NCI-H1436 (cell line): ENCODE results near the gene SLC1A1.
"Not testable (repeated sequence)": the region's sequence is repeated elsewhere in the genome, so short reads cannot be mapped to it uniquely, and the experiment has no call there.

ENCODE experiments used
- DNase-seq: peaks from one replicate; lab custom pipeline; 2025; lab: John Stamatoyannopoulos, UW

SLC1A1 gene

DNA sequence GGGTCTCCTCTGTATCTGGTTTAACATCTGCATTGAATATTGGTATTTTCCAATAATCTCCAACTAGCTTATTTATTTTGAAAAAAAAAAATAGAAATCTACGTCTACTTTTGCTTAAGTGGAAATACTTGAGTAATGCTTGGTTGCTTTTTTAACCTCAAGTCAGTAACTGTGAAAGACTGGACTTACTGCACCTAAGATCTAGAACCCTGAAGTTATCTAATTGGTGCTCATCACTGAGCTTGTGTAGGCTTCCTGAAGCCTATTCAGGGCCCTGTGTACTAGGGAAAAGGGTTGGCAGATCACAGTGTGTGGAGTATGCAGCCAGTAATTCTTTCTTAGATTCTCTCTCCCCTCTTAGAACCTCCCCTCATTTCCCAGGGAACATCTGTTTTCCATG is 16.2 kb downstream of the SLC1A1 start:
- no peak for DNase-seq

DNA sequence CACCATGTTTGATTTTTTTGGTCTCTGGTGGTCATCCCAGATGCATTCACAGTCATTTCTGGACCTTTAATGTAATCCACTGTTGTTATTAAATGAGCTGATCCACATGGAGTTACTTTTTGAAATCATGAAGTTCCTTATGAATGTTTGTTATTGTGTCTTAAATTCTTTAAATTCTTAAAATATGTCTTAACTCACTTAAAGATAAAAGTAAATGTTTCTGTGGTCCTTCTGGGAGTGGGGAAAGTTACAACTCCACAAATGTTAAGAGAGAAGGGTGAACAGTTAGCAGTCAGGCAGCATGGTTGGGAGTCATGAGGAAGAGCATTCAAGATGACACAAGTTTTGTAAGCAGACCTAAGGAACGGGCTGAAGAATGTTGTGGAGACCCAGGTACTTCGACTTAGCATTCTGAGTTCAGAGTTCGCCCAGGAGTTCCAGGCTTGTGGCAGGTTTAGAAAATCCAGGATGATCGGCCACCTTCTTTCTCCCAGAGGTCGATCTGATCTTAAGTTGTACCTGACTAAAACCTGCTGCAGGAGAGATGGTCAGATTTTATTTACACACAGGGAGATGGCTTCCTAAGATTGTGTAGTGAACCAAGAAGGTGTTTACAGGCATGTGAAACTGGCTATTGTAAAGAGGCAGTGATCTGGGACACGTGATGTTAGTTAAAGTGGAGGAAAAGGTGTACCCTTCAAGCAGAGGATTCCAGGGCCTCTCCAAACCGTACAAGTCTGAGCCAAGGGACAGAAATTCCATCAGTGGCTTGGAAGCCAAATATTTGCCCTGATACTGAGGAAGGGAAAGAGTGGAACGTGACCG is 17.2 kb downstream of the SLC1A1 start:
- no peak for DNase-seq

DNA sequence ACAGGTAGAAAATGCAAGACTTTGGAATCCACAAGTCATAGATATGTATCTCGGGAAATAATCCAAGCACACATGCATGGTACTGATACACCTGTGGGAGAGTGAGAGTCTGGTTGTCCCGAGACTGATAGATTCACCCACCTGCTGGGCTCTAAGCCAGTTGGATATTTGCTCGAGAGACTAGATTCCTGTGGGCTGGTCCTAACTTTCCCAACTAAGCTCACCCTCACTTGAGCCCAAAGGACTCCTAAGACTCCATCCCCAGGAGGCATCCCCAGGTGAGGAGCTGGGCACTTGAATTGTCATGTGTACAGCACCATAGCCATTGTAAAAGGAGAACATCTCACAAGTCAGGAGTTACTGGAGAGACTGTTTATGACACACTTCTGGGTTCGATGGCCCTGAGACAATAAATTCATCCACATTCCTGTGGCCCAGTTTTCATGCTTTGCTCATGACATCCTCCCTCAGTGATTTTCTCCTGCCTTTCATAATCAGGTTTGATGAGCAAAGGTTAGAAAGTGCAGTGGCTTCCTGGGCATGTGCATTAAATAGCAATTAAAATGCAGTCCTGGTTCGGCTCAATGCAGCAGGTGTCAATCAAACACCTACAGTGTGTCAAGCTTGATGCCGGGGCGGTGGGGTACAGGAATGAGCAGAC is 18.1 kb downstream of the SLC1A1 start:
- no peak for DNase-seq

DNA sequence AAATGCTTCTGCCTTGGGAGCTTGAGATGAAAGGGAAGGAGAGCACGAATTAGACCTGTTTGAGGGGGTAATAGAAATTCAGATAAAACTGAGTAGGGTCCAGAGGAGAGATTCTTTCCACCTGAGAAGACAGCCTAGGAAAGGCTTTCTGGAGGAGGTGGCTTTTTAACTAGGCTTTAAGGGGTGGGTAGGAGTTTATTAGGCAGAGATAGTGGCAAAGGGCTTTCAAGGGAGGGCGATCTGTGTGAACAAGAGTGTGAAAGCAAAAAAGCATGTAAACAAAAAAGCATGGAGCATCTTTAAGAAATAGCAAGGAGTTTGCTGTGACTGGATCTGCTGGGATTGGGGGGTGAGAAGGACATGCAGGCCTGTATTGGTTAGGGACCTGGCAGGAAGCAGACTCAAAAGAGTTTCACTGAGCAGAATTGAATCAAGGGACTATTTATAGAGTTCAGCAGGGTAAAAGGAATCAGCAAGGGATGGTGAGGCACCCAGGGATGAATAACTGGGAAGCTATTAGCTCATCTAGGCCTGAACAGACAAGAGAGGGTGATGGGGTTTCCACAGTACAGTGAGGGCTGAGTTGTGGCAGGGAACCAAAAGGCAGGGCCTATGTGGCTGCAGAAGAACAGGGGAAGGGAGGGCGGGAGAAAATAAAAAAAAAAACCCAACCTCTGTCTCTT is 18.8 kb downstream of the SLC1A1 start:
- DNase-seq: no peak

DNA sequence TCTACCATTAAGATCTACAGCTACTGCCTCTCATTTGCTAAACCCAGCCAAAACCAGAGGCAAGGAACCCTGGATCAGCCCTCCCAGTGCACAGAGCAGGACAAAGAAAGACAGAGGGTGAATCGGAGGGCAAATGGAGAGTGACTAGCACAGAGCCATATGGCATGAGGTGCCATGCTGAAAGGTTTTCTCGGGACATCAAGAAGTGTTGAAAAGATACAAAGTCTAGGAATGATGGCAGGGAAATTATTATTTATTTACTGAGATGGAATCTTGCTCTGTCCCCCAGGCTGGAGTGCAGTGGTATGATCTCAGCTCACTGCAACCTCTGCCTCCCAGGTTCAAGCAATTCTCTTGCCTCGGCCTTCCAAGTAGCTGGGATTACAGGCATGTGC is 19.3 kb downstream of the SLC1A1 start:
- DNase-seq: no peak

DNA sequence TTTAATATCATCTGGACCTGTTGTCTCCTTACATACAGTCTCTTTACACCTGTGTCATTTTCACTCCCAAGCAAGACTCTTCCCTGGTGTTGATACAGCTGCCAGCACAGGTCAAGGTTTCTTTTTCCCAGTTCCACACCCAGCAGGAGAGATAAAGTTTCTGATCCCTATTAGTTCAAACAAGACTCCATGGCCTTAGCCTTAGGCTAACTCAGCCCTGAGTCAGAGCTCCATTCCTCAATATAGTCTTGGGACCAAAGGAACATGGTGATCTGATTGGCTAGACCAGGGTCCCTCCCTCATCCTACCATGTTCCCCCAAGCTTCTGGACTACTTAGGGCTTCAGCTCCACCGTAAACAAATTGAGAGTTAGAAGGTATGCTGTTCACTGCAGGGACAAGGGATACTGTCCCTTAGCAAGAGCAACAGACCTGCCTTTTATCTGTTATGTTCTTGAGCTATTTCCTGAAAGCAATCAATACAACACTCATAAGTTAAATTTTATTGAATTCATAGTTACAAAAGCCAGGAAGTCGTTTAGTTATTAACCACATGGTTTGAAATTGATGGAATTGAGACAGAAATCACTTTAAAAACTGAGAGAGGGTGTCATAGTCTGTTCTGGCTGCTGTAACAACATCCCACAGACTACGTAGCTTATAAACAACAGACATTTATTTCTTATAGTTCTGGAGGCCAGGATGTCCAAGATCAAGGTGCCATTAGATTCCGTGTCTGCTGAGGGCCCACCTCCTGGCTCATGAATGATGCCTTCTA is 20.5 kb downstream of the SLC1A1 start:
- DNase-seq: no peak

DNA sequence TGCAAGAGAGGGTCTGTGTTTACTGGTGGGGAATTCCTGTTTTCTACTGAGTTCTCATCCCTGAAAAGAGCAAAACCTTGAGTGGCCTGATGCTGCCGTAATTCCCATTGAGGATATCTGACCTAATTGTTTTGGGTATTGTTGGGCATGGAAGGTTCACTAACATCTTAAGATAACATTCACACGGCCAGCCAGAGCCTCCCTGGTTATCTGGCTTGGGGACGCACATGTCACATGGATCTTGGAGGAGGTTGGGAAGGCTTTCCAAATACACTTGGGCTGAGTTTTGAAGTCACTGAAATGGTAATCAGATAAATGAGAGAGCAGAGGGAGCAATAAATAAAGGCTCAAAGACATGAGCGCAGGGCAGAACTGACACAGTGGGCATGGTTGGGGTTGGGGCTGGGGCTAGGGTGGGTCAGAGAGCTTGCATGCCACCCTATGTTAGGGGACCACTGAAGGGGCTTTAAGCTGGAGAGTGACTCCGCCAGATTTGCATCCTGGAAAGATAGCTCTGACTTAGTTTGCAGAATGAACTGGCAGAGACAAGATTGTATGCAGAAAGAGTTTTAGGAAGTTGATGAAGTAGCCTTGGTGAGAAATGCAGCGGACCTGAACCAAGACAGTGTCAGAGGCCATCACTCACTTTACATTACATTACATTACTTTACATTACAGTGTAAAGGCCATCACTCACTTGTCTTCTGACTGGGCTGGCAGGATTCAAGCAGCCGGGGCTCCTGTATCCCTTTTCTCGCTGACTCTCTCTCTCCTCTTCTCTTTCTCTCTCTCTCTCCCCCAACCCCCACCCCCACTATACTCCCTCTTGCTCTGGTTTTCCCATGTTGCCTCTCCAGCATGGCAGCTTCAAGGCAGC is 24.2 kb downstream of the SLC1A1 start:
- DNase-seq: no peak

DNA sequence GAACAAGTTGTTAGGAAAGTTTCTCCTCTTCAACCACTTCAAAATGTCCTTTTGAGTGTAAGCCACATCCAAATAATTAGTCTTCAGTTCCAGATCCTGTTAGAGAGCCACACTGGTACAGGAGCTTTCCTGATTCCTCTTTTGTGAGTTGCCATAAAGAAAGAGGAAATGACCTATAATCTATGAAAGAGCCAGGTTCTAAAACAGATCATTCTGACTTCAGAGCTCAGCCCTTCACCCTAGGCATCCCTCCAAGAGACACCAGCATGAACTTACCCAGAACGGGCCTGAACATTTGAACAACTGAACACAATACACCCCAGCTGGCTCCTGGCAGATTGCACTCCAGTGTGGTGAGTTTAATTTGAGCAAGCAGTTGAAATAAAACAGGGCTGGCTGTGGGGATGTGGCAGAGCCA is 25.7 kb downstream of the SLC1A1 start:
- DNase-seq: no peak

DNA sequence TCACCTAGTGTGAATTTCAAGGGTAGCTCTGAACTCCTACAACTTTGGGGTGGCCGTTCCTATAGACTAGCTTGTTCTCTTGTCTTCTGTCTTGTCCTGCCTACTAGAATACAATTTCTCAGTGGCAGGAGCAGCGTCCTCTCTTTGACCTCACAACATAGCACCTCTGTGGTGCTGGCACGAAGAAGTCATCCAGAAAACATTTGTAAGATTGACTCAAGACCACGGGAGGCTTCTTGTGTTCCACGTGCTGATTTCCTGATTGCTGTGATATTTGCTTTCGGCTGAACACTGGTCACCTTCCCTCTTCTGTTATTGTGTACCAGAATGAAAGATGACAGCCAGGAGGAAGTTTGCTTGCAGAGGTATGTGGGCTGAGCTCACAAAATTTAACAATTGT is 27.0 kb downstream of the SLC1A1 start:
- no peak for DNase-seq

DNA sequence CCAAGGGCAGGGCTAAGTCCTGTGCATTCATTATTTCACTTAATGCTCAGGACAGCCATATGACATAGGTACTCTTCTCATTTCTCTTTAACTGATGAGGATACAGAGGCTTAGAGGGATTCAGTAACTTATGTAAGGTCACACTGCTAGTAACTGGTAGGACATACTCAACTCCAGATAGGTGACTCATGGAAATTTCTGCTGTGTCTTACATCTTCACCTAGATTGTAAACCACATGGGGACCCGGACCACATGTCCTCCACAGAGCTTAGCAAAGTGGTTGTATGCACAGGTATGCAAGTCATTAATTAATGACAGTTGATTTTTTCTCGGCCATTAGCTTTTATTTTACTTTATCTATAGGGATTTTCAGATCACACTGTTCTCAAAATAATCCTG is 29.3 kb downstream of the SLC1A1 start:
- no peak for DNase-seq

DNA sequence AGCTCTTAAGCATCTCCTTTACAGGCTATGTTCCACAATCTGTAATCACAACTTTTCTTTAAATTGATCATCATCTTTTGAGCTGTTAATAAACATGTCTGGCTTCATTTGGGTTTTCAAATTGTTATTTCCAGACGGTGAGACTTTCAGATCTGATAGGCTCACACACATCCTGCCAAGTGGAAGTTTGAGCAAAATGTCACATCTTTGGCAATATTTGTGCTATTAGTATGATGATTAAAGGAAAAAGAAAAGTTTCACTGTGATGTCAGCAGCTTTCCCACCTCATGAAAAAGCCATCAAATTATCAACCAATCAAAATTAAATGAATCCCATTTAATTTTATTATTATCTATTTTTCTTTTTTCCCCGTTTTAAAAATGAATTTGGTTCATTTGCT is 29.8 kb downstream of the SLC1A1 start:
- no peak for DNase-seq

DNA sequence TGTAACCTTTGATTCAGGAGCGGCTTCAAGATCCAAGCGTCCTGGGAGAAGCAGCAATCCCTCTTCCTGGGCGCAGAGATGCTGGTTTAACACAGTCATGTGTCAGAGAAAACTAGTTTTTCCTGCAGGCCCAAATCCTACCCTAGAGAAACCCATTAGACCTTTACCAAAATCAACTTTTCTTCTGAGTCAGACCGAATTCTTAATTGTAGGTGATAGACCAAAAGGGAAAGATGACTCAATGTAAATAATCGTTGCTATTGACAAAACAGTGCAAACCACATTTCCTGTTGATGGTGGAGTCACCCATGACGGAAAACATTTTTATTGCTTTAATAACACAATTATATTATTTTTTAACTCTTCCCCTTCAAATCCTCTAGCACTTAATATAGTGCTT is 40.1 kb downstream of the SLC1A1 start:
- DNase-seq: no peak

DNA sequence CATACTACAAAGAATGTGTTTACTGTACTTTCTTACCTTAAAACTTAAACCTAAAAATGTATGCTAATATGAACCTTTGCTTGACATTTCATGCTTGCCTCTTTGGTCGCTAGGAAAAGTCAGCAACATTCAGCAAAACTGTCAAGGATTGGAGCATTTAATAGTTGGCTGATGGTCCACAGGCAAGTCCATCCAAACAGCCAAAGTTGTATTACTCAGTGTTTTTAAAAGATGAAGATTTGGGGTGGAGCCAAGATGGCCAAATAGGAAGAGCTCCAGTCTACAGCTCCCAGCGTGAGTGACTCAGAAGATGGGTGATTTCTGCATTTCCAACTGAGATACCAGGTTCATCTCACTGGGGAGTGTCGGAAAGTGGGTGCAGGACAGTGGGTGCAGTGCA is 40.6 kb downstream of the SLC1A1 start:
- DNase-seq: not testable (repeated sequence)

DNA sequence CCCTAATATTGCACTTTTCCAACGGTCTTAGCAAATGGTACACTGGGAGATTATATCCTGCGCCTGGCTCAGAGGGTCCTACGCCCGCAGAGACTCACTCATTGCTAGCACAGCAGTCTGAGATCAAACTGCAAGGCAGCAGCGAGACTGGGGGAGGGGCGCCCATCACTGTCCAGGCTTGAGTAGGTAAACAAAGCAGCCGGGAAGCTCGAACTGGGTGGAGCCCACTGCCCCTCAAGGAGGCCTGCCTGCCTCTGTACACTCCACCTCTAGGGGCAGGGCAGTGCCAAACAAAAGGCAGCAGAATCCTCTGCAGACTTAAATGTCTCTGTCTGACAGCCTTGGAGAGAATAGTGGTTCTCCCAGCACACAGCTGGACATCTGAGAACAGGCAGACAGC is 41.1 kb downstream of the SLC1A1 start:
- not testable (repeated sequence) for DNase-seq

DNA sequence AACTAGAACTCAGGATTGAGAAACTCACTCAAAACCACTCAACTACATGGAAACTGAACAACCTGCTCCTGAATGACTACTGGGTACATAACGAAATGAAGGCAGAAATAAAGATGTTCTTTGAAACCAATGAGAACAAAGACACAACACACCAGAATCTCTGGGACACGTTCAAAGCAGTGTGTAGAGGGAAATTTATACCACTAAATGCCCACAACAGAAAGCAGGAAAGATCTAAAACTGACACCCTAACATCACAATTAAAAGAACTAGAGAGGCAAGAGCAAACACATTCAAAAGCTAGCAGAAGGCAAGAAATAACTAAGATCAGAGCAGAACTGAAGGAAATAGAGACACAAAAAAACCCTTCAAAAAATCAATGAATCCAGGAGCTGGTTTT is 43.6 kb downstream of the SLC1A1 start:
- not testable (repeated sequence) for DNase-seq

DNA sequence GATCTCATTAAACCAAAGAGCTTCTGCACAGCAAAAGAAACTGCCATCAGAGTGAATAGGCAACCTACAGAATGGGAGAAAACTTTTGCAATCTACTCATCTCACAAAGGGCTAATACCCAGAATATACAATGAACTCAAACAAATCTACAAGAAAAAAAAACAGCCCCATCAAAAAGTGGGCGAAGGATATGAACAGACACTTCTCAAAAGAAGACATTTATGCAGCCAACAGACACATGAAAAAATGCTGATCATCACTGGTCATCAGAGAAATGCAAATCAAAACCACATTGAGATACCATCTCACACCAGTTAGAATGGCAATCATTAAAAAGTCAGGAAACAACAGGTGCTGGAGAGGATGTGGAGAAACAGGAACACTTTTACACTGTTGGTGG is 45.9 kb downstream of the SLC1A1 start:
- not testable (repeated sequence) for DNase-seq

DNA sequence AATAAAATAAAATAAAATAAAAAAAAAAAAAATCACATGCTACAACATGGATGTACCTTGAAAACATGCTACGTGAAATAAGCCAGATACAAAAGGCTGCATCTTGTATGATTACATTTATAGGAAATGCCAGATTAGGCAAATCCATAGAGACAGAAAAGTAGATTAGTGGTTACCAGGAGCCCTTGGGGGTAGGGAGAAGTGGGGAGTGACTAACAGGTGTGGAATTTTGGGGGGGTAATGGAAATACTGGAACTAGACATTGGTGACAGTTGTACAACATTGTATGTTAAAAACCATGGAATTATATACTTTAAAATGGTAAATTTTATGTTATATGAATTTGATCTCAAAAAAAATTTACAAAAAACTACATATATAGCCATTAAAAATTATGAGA is 47.3 kb downstream of the SLC1A1 start:
- no peak for DNase-seq

DNA sequence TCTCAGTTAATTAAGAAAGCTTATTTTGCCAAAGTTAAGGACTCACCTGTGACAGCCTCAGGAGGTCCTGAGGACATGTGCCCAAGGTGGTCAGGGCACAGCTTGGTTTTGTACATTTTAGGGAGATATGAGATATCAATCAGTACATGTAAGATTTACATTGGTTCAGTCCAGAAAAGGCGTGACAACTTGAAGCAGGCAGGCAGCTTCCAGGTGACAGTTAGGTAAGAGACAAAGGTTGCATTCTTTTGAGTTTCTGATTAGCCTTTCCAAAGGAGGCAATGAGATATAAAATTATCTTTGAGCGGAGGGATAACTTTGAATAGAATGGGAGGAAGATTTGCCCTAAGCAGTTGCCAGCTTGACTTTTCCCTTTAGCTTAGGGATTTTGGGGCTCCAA is 47.8 kb downstream of the SLC1A1 start:
- no peak for DNase-seq

DNA sequence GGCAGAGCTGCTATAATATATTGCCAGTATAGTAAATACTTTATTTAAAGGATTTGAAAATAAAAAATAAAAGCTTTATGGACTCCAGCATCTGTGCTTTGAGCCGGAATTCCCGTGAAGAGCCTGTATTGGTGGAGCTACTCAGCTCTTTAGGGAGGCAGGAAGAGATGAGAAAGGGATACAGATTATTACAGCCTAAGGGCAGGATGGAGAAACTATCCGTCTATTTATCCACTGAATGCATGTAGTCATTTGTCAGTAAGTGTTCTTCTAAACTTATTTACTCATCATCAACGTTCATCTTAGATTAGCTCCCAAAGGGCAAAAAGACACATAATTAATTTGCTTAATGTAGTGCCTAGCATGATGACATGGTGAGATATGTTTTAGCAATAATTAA is 48.4 kb downstream of the SLC1A1 start:
- DNase-seq: no peak

DNA sequence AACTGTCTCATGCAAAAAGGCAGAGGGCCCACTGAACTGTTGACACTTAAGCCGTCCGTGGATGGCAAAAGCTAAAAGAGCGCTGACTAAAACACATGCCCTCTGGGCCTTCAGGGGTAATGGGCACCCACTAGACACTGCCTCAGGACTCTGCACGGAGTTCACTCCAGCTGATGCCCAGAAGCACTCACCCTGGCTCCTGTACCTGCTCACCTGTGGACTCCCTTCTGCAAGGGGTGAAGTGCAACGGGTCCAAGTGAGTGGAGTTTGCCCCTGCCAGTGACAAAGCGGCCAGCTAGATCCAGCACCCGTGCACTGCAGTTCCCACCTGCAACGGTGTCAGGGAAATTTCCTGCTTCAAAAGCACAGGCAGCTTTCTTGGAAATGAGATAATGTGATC is 50.2 kb downstream of the SLC1A1 start:
- DNase-seq: no peak

DNA sequence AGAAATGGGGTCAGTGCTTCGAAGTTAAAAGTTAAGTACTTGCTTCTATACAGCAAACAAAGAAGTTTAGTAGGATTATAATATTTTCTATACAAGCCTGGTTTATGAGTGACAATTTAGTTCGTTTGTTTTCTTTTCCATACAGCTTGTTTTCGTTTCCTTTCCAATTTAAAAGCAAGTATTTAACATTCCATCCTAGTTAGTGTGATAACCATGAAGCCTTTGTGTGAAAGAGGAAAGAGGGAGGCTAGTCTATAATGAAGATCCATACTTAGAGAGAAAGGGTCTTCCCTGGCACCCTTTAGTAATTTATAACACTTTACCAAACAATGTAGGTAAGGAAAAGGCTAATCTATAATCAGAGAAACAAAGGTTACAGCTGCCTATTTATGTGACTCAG is 51.0 kb downstream of the SLC1A1 start:
- no peak for DNase-seq
